Neural progenitor cell (in vitro differentiated cells): ENCODE results near the gene CCDC171.

ENCODE experiments used
- CTCF ChIP-seq: fragments of 200-600 bp; sonication (generic); IDR thresholded peaks from 2 replicates; pipeline ENCODE4 v1.5.1; 2017; ENCODE audit warnings: antibody characterized with exemption, mild to moderate bottlenecking
- EZH2 ChIP-seq: fragments of 200-600 bp; sonication (generic); IDR thresholded peaks from 2 replicates; pipeline ENCODE4 v1.6.1; 2017; ENCODE audit warnings: antibody characterized with exemption, mild to moderate bottlenecking, moderate library complexity
- EZH2phosphoT487 ChIP-seq: fragments of 200-600 bp; sonication (generic); IDR thresholded peaks from 2 replicates; pipeline ENCODE4 v1.6.1; 2017; ENCODE audit warnings: antibody characterized with exemption

GRCh38 chr9:15513335-15513734 is 39.5 kb upstream of the CCDC171 start:
- peak; percentile 53 for TF ChIP-seq CTCF
- TF ChIP-seq EZH2: no peak
- no peak for TF ChIP-seq EZH2phosphoT487
